ENCODE measurements around the gene GRIN2A.

DNA sequence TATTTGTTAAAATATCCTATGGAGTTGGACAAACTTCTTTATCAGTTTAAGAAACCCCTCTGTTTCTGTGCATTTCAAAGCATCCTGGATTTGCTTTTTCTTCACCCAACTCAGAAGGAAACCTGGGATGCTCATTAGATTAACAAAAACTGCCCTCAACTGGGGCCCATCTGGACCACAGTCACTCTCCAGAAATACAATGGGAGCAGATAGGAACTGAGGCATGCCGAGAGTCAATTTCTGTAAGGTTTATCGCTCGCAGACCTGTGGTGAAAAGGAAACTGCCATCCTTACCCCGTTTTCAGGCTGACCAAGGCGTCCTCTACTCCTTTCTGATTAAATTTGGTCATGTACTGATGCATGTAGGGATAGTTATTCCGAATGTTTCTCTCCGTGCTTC, 360.3 kb downstream of the GRIN2A start:
- TF ChIP-seq, protein P1, sequence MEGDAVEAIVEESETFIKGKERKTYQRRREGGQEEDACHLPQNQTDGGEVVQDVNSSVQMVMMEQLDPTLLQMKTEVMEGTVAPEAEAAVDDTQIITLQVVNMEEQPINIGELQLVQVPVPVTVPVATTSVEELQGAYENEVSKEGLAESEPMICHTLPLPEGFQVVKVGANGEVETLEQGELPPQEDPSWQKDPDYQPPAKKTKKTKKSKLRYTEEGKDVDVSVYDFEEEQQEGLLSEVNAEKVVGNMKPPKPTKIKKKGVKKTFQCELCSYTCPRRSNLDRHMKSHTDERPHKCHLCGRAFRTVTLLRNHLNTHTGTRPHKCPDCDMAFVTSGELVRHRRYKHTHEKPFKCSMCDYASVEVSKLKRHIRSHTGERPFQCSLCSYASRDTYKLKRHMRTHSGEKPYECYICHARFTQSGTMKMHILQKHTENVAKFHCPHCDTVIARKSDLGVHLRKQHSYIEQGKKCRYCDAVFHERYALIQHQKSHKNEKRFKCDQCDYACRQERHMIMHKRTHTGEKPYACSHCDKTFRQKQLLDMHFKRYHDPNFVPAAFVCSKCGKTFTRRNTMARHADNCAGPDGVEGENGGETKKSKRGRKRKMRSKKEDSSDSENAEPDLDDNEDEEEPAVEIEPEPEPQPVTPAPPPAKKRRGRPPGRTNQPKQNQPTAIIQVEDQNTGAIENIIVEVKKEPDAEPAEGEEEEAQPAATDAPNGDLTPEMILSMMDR (IDR thresholded peaks at IDR 0.05): no peak
- no peak for TF ChIP-seq EZH2 (IDR thresholded peaks at IDR 0.05; ENCODE audit: borderline replicate concordance, insufficient read depth, low read depth, low read length, poor library complexity, severe bottlenecking)
